HG03432 (cell line): ENCODE data around the gene ATP6V1E1.
A peak's percentile ranks its signal among the peaks of the same experiment; 100 is the strongest.
"Not testable (repeated sequence)": the region's sequence is repeated elsewhere in the genome, so short reads cannot be mapped to it uniquely, and the experiment has no call there.

Experiments
- ATAC-seq: cut with Tn5 transposase; IDR thresholded peaks from one replicate; pipeline ENCODE4 v1.9.1; 2021; ENCODE audit warnings: mild to moderate bottlenecking, moderate library complexity; ENCODE audit not compliant: unreplicated experiment

The ATP6V1E1 gene

GRCh38 chr22:17628406-17629172, at the start of gene ATP6V1E1:
Gene ATP6V1E1, minus strand, starts transcription at chr22:17628749. Its CDS starts 114 bp downstream, at chr22:17628635.
- peak; percentile 100 for ATAC-seq

GRCh38 chr22:17675584-17675983, 47.0 kb upstream of the ATP6V1E1 start:
- no peak for ATAC-seq

- no peak for ATAC-seq
These were observed 45.6 kb upstream of the ATP6V1E1 start for GRCh38 chr22:17674152-17674551.

- ATAC-seq: no peak
These were observed 44.0 kb upstream of the ATP6V1E1 start for GRCh38 chr22:17672417-17672991.

GRCh38 chr22:17671521-17672092, 43.1 kb upstream of the ATP6V1E1 start:
- not testable (repeated sequence) for ATAC-seq

- ATAC-seq: no peak
These were observed 37.3 kb upstream of the ATP6V1E1 start for GRCh38 chr22:17665854-17666253.

- ATAC-seq: no peak
These were observed 36.7 kb upstream of the ATP6V1E1 start for GRCh38 chr22:17665248-17665647.

GRCh38 chr22:17664414-17665055, 36.0 kb upstream of the ATP6V1E1 start:
- no peak for ATAC-seq

- no peak for ATAC-seq
These were observed 28.4 kb upstream of the ATP6V1E1 start for GRCh38 chr22:17656870-17657395.

- ATAC-seq: no peak
These were observed 26.7 kb upstream of the ATP6V1E1 start for GRCh38 chr22:17655289-17655688.

GRCh38 chr22:17648569-17648968, 20.0 kb upstream of the ATP6V1E1 start:
- ATAC-seq: no peak

GRCh38 chr22:17647991-17648390, 19.4 kb upstream of the ATP6V1E1 start:
- no peak for ATAC-seq

- ATAC-seq: no peak
These were observed 18.9 kb upstream of the ATP6V1E1 start for GRCh38 chr22:17647452-17647851.

- not testable (repeated sequence) for ATAC-seq
These were observed 13.8 kb upstream of the ATP6V1E1 start for GRCh38 chr22:17642357-17642756.

GRCh38 chr22:17641269-17641668, 12.7 kb upstream of the ATP6V1E1 start:
- no peak for ATAC-seq

- ATAC-seq: no peak
These were observed 10.7 kb upstream of the ATP6V1E1 start for GRCh38 chr22:17639247-17639741.

- peak; percentile 94 for ATAC-seq
These were observed 10.1 kb upstream of the ATP6V1E1 start, which contains the start of gene BCL2L13 for GRCh38 chr22:17638432-17639246. Gene BCL2L13, plus strand, starts transcription at chr22:17638757. Its CDS starts 16,955 bp downstream, at chr22:17655712.

GRCh38 chr22:17638182-17638431, 9.6 kb upstream of the ATP6V1E1 start:
- peak; percentile 14 for ATAC-seq

GRCh38 chr22:17637490-17638181, 9.1 kb upstream of the ATP6V1E1 start:
- no peak for ATAC-seq

GRCh38 chr22:17636850-17637249, 8.3 kb upstream of the ATP6V1E1 start:
- not testable (repeated sequence) for ATAC-seq
